Stimulated activated CD4-positive, alpha-beta T cell treated with anti-CD3 and anti-CD28 coated beads, TNF-alpha, amount 100 ng/mL, for 48 hours (primary cell): ENCODE measurements around the gene GTF3C6.
"Not testable (repeated sequence)": the region's sequence is repeated elsewhere in the genome, so short reads cannot be mapped to it uniquely, and the experiment has no call there.

Source experiments
- DNase-seq, 3 donors: peaks; one replicate each; pipeline ENCODE4 v3.0.0-alpha.2; 2020; ENCODE audit warnings: low read depth in 3 of 3

GTF3C6 gene

GRCh38 chr6:110979565-110980101, 21.1 kb downstream of the GTF3C6 start:
- no peak for DNase-seq

GRCh38 chr6:110980227-110980626, 21.7 kb downstream of the GTF3C6 start:
- DNase-seq = no peak

GRCh38 chr6:110980648-110981047, 22.1 kb downstream of the GTF3C6 start:
- DNase-seq = no peak

- DNase-seq = no peak
Measured at GRCh38 chr6:110981202-110981600, 22.7 kb downstream of the GTF3C6 start.

GRCh38 chr6:110990840-110991576, 32.5 kb downstream of the GTF3C6 start:
- no peak for DNase-seq

GRCh38 chr6:110996691-110997090, 38.2 kb downstream of the GTF3C6 start:
- no peak for DNase-seq

- no peak for DNase-seq
Measured at GRCh38 chr6:110999634-111000270, 41.2 kb downstream of the GTF3C6 start.

- DNase-seq = no peak
Measured at GRCh38 chr6:111002350-111002749, 43.8 kb downstream of the GTF3C6 start.

GRCh38 chr6:111011360-111012142, 53.0 kb downstream of the GTF3C6 start:
- DNase-seq = no peak

GRCh38 chr6:111012143-111012452, 53.6 kb downstream of the GTF3C6 start:
- DNase-seq = no peak

- not testable (repeated sequence) for DNase-seq
Measured at GRCh38 chr6:111012520-111012919, 54.0 kb downstream of the GTF3C6 start.

GRCh38 chr6:111013144-111013915, 54.8 kb downstream of the GTF3C6 start:
- DNase-seq = no peak

- no peak for DNase-seq
Measured at GRCh38 chr6:111015389-111016124, 57.1 kb downstream of the GTF3C6 start.

- DNase-seq = not testable (repeated sequence)
Measured at GRCh38 chr6:111017241-111017640, 58.7 kb downstream of the GTF3C6 start.
